GM23338 (cell line): ENCODE data around the gene L1CAM. TPM values are rescaled to one million over a fixed set of nuclear protein-coding genes. Genes with fewer than 3 reads are reported as not detected.

ENCODE experiments used
- ATAC-seq: fragments of 200-7000 bp; cut with Tn5 transposase; 3 replicates; pipeline ENCODE4 v1.9.1; 2020
- DNase-seq: peaks from one replicate; pipeline ENCODE4 v3.0.0-alpha.2; 2015; ENCODE audit warnings: low spot score
- H2AFZ ChIP-seq: fragments of 200-600 bp; sonication (generic); 2 replicates; pipeline ENCODE4 v1.8.0; 2016; ENCODE audit warnings: antibody characterized with exemption, mild to moderate bottlenecking, moderate library complexity
- H3F3A ChIP-seq: fragments of 200-600 bp; sonication (generic); replicated peaks from 2 replicates; pipeline ENCODE4 v1.8.0; 2017; ENCODE audit warnings: antibody characterized with exemption, mixed run types, low read depth
- H3K27ac ChIP-seq: fragments of 200-600 bp; sonication (generic); 2 replicates; pipeline ENCODE4 v1.6.1; 2016; ENCODE audit warnings: low read depth
- H3K27me3 ChIP-seq: fragments of 200-600 bp; sonication (generic); 2 replicates; pipeline ENCODE4 v1.8.0; 2016; ENCODE audit warnings: mild to moderate bottlenecking, mixed run types, moderate library complexity; ENCODE audit not compliant: insufficient read depth
- H3K36me3 ChIP-seq: fragments of 200-600 bp; sonication (generic); 2 replicates; pipeline ENCODE4 v1.8.0; 2016; ENCODE audit warnings: mild to moderate bottlenecking; ENCODE audit not compliant: insufficient read depth
- H3K4me1 ChIP-seq: fragments of 200-600 bp; sonication (generic); 2 replicates; pipeline ENCODE4 v1.8.0; 2016; ENCODE audit warnings: mild to moderate bottlenecking, moderate library complexity; ENCODE audit not compliant: insufficient read depth
- H3K4me2 ChIP-seq: fragments of 200-600 bp; sonication (generic); 2 replicates; pipeline ENCODE4 v1.7.1; 2017; ENCODE audit warnings: mixed run types
- H3K4me3 ChIP-seq: fragments of 200-600 bp; sonication (generic); 2 replicates; pipeline ENCODE4 v1.6.1; 2016; ENCODE audit warnings: mixed run types
- H3K79me2 ChIP-seq: fragments of 200-600 bp; sonication (generic); replicated peaks from 2 replicates; pipeline ENCODE4 v1.8.0; 2017; ENCODE audit warnings: mild to moderate bottlenecking; ENCODE audit not compliant: insufficient read depth
- H3K9me2 ChIP-seq: fragments of 200-600 bp; sonication (generic); 2 replicates; pipeline ENCODE4 v1.8.0; 2017; ENCODE audit not compliant: insufficient read depth
- H4K20me1 ChIP-seq: fragments of 200-600 bp; sonication (generic); replicated peaks from 2 replicates; pipeline ENCODE4 v1.8.0; 2017; ENCODE audit warnings: mild to moderate bottlenecking; ENCODE audit not compliant: insufficient read depth
- H3K27ac Mint-ChIP-seq: 2 replicates; pipeline ENCODE4 v1.8.0; 2020; ENCODE audit warnings: inconsistent platforms, mild to moderate bottlenecking, moderate library complexity, mixed read lengths
- H3K27me3 Mint-ChIP-seq: 3 replicates; pipeline ENCODE4 v1.8.0; 2022; ENCODE audit warnings: low read depth, mild to moderate bottlenecking, moderate library complexity, mixed read lengths, inconsistent platforms; ENCODE audit not compliant: insufficient read depth, poor library complexity
- H3K36me3 Mint-ChIP-seq: 3 replicates; pipeline ENCODE4 v1.8.0; 2021; ENCODE audit warnings: low read depth, mild to moderate bottlenecking, inconsistent platforms, moderate library complexity, mixed read lengths
- H3K4me1 Mint-ChIP-seq: 3 replicates; pipeline ENCODE4 v1.8.0; 2020; ENCODE audit warnings: mild to moderate bottlenecking, inconsistent platforms, mixed read lengths
- H3K4me3 Mint-ChIP-seq: 3 replicates; pipeline ENCODE4 v1.8.0; 2021; ENCODE audit warnings: moderate library complexity, mild to moderate bottlenecking, inconsistent platforms, mixed read lengths
- H3K9me3 Mint-ChIP-seq: 3 replicates; pipeline ENCODE4 v1.8.0; 2020; ENCODE audit warnings: moderate library complexity, mild to moderate bottlenecking, inconsistent platforms, mixed read lengths
- CREB1 ChIP-seq: fragments of 250-450 bp; sonication (Bioruptor Pico); IDR thresholded peaks from 2 replicates; pipeline ENCODE4 v1.5.0; 2020; ENCODE audit warnings: low read depth, mild to moderate bottlenecking, moderate library complexity
- CTCF ChIP-seq, 2 experiments: fragments of 200-600 bp in 1 of 2; sonication (generic) in 1 of 2; conservative IDR thresholded peaks; 2 replicates each; pipeline versions ENCODE4 v1.5.1 to v1.6.1; 2016 to 2017; ENCODE audit warnings: antibody characterized with exemption in 2 of 2, low read depth in 2 of 2, mild to moderate bottlenecking in 2 of 2, moderate library complexity in 1 of 2
- ETS1 ChIP-seq: IDR thresholded peaks from 2 replicates; pipeline ENCODE4 v1.6.1; 2016; ENCODE audit warnings: antibody characterized with exemption
- EZH2 ChIP-seq: fragments of 200-600 bp; sonication (generic); IDR thresholded peaks from one replicate; pipeline ENCODE4 v1.8.0; 2017; ENCODE audit warnings: antibody characterized with exemption, mild to moderate bottlenecking, low read depth; ENCODE audit not compliant: unreplicated experiment
- EZH2phosphoT487 ChIP-seq: fragments of 200-600 bp; sonication (generic); IDR thresholded peaks from one replicate; pipeline ENCODE4 v1.8.1; 2018; ENCODE audit warnings: antibody characterized with exemption; ENCODE audit not compliant: unreplicated experiment
- JUNB ChIP-seq: IDR thresholded peaks from one replicate; pipeline ENCODE4 v1.6.1; 2016; ENCODE audit warnings: antibody characterized with exemption; ENCODE audit not compliant: unreplicated experiment
- NANOG ChIP-seq: IDR thresholded peaks from 2 replicates; pipeline ENCODE4 v1.6.1; 2016; ENCODE audit warnings: antibody characterized with exemption, borderline replicate concordance
- POLR2AphosphoS5 ChIP-seq: IDR thresholded peaks from 2 replicates; pipeline ENCODE4 v1.6.1; 2016; ENCODE audit warnings: antibody characterized with exemption, low read depth
- REST ChIP-seq: IDR thresholded peaks from one replicate; pipeline ENCODE4 v1.6.1; 2018; ENCODE audit warnings: antibody characterized with exemption; ENCODE audit not compliant: unreplicated experiment
- STAT1 ChIP-seq: IDR thresholded peaks from one replicate; pipeline ENCODE4 v1.6.1; 2016; ENCODE audit warnings: antibody characterized with exemption; ENCODE audit not compliant: unreplicated experiment
- ZNF114 ChIP-seq: fragments of 250-450 bp; sonication (Bioruptor Pico); IDR thresholded peaks from 2 replicates; pipeline ENCODE4 v1.5.0; 2020; ENCODE audit warnings: mild to moderate bottlenecking, moderate library complexity
- ZNF331 ChIP-seq: fragments of 250-450 bp; sonication (Bioruptor Pico); IDR thresholded peaks from 2 replicates; pipeline ENCODE4 v1.5.0; 2020; ENCODE audit warnings: low read depth, mild to moderate bottlenecking, moderate library complexity
- ZNF462 ChIP-seq: fragments of 250-450 bp; sonication (Bioruptor Pico); IDR thresholded peaks from 2 replicates; pipeline ENCODE4 v1.5.0; 2020; ENCODE audit warnings: mild to moderate bottlenecking, moderate library complexity
- polyA plus RNA-seq: library from polyadenylated mRNA; unstranded; fragments of >200 nt; fragmentation: Nextera tagmentation; extraction: Ambion mirVana; gene quantifications from 2 replicates; pipeline ENCODE4 v1.2.1, GENCODE V29; 2016
- total RNA-seq: library from RNA; depleted of rRNA; stranded (reverse); fragments of >200 nt; shearing (Covaris generic); gene quantifications from 2 replicates; pipeline ENCODE4 v1.2.3, GENCODE V29; 2014

The L1CAM gene
- total and polyA plus RNA-seq, 2 experiments from 2014 or later: 7.4 to 29.2 TPM

DNA sequence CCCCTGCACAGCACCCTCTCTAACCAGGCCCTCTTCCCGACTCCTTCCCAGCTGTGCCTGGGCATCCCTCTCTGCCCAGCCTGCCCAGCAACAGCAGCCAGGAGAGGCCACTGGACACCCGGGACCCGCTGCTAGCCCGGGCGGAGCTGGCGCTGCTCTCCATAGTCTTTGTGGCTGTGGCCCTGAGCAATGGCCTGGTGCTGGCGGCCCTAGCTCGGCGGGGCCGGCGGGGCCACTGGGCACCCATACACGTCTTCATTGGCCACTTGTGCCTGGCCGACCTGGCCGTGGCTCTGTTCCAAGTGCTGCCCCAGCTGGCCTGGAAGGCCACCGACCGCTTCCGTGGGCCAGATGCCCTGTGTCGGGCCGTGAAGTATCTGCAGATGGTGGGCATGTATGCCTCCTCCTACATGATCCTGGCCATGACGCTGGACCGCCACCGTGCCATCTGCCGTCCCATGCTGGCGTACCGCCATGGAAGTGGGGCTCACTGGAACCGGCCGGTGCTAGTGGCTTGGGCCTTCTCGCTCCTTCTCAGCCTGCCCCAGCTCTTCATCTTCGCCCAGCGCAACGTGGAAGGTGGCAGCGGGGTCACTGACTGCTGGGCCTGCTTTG is 19.6 kb upstream of the L1CAM start:
- Mint-ChIP-seq H3K9me3 (no peaks in the 10 kb centered on the region; the same call in 2 of the 3 replicates), H3K4me3 (no peak overlapping the region), H3K36me3 (no peaks in the 10 kb centered on the region), H3K27me3 (peaks cover 13% of the 10 kb centered on the region), H3K4me1 (peaks cover 25% of the 10 kb centered on the region), H3K27ac (no peak overlapping the region)
- Histone ChIP-seq H3K4me1 (peaks cover 1% of the 10 kb centered on the region; the same call in 1 of the 2 replicates), H3K9me2 (no peaks in the 10 kb centered on the region), H3K4me2 (no peak overlapping the region), H2AFZ (no peak overlapping the region), H3K4me3 (no peak overlapping the region), H3F3A (no peaks in the 10 kb centered on the region), H3K36me3 (no peaks in the 10 kb centered on the region), H3K79me2 (no peaks in the 10 kb centered on the region), H4K20me1 (no peaks in the 10 kb centered on the region), H3K27me3 (no peaks in the 10 kb centered on the region), H3K27ac (no peak overlapping the region)
- DNase-seq (no peak), ATAC-seq (no peak)
- no peak for TF ChIP-seq CREB1 (CRISPR knock-in tag)
- no peak for TF ChIP-seq ETS1
- no peak for TF ChIP-seq REST
- no peak for TF ChIP-seq ZNF462 (CRISPR knock-in tag)
- TF ChIP-seq POLR2AphosphoS5: no peak
- TF ChIP-seq STAT1: no peak
- no peak for TF ChIP-seq EZH2phosphoT487
- no peak for TF ChIP-seq EZH2
- no peak for TF ChIP-seq ZNF331 (CRISPR knock-in tag)
- no peak for TF ChIP-seq NANOG
- TF ChIP-seq JUNB: no peak
- no peak for TF ChIP-seq CTCF (conservative IDR thresholded peaks at IDR 0.05; ENCODE audit: low read depth in 2 of 2)
- no peak for TF ChIP-seq ZNF114 (CRISPR knock-in tag)
